ENCODE data around the gene SYNE1.

Gene SYNE1

DNA sequence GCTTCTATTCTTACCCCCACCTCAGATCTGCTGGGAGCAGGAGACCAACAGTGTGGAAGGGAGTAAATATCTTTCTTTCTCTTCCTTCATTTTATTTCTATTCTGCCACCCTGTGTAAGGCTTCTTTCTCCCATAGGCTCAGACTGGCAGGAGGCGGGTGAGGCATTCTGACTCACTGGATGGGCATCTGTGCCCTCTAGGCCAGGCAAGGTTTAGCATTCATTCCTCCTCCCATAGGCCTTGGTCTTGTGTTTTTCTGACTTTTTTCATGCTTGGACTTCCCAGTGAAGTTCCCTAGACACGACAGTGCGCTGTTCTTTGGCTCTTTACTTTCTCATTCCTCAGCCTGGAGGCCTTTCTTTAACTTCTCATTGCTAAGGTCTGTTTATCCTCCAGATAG lies 235.2 kb downstream of the SYNE1 start:
- H3K4me3 ChIP-seq (ENCODE audit: low read depth, low read length): no peak overlapping the region
- no peak for DNase-seq (ENCODE audit: low read depth)
- TF ChIP-seq, protein P1, sequence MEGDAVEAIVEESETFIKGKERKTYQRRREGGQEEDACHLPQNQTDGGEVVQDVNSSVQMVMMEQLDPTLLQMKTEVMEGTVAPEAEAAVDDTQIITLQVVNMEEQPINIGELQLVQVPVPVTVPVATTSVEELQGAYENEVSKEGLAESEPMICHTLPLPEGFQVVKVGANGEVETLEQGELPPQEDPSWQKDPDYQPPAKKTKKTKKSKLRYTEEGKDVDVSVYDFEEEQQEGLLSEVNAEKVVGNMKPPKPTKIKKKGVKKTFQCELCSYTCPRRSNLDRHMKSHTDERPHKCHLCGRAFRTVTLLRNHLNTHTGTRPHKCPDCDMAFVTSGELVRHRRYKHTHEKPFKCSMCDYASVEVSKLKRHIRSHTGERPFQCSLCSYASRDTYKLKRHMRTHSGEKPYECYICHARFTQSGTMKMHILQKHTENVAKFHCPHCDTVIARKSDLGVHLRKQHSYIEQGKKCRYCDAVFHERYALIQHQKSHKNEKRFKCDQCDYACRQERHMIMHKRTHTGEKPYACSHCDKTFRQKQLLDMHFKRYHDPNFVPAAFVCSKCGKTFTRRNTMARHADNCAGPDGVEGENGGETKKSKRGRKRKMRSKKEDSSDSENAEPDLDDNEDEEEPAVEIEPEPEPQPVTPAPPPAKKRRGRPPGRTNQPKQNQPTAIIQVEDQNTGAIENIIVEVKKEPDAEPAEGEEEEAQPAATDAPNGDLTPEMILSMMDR (IDR thresholded peaks at IDR 0.05; ENCODE audit: control insufficient read depth, extremely low read depth, insufficient read depth): no peak

DNA sequence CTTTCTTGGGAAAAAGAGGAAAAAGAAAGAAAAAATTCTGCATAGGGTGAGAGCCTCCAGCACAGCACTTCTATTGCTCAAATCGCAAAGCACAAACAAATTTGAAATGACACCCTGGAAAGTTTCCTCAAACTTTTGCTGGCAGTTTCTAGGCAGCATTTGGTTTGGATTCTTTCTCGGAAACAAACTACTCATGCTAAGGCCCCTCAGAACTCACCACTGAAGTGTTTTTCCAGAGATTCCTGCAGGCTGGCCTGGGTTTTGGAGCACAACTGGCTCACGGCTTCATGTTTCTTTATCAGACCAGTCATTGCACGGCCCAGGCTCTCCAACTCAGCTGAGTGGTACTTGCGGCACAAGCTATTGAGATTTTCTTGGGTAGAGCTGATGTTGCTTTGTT lies 237.8 kb downstream of the SYNE1 start:
- H3K4me3 ChIP-seq (ENCODE audit: low read depth, low read length): no peak overlapping the region

DNA sequence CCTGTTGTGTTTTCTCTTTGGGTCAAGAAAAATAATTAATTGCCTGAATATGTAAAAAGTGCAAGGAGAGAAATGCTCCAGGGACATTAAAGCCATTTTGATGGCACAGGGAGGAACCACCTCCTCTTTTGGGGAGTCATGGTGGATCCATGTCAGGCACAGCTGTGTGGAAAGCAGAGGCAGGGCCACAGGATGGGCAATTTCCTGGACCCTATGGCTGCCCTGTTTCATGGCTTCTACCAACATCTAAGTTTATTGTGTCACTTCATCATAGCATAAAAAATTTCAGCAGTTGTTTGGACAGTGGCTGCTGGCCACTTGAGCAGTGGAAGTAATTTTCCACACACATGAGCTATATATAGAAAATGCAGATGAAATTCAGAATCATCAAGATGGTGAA lies 238.2 kb downstream of the SYNE1 start:
- no peak for DNase-seq (ENCODE audit: low read depth)
- TF ChIP-seq, protein P1 (IDR thresholded peaks at IDR 0.05; ENCODE audit: control insufficient read depth, extremely low read depth, insufficient read depth): no peak
- H3K4me3 ChIP-seq (ENCODE audit: low read depth, low read length): no peak overlapping the region

More for the DNA sequence above, 237.8 kb downstream of the SYNE1 start:
- no peak for DNase-seq (ENCODE audit: low read depth)
- TF ChIP-seq, protein P1 (IDR thresholded peaks at IDR 0.05; ENCODE audit: control insufficient read depth, extremely low read depth, insufficient read depth): no peak

DNA sequence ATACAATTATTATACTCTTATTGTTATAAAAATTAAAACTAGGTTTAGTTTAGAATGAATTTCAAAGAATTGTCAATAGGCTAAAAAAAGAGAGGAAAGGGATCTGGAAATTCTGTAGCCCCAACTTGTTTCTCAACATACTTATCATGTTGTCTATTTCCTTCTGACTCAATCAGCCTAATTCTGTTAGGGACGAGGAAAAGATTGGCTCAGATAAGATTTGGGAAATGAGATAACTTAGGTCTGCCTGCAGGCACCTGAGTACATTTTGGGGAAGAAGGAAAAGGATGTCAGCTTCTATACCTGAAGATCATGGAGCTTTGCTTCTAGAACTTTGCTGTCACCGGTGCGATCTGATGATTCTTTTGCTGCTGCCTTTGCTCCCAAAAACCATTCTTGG lies 238.8 kb downstream of the SYNE1 start:
- TF ChIP-seq, protein P1 (IDR thresholded peaks at IDR 0.05; ENCODE audit: control insufficient read depth, extremely low read depth, insufficient read depth): no peak
- DNase-seq (ENCODE audit: low read depth): no peak

DNA sequence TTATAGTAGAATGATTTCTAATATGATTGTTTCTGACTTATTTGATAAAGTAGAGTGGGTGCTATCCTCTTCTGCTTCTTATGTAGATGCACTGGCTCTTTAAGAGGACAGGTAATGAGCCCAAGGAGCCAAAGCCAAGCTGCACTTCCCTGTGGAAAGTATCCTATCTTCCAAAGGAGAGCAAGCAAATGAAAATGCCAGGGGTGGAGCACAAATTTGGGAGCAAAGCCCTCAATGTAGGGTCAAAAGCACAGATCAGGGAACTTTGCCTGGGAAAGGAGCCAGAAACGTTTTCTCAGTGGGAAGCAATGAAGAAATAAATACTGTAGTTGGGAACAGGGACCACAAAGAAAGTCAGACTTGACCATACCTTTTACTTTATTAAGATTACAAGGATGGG lies 242.9 kb downstream of the SYNE1 start:
- no peak overlapping the region for H3K4me3 ChIP-seq (ENCODE audit: low read depth, low read length)
- DNase-seq (ENCODE audit: low read depth): no peak
- TF ChIP-seq, protein P1 (IDR thresholded peaks at IDR 0.05; ENCODE audit: control insufficient read depth, extremely low read depth, insufficient read depth): no peak

More for the DNA sequence above, 238.8 kb downstream of the SYNE1 start:
- H3K4me3 ChIP-seq (ENCODE audit: low read depth, low read length): no peak overlapping the region

DNA sequence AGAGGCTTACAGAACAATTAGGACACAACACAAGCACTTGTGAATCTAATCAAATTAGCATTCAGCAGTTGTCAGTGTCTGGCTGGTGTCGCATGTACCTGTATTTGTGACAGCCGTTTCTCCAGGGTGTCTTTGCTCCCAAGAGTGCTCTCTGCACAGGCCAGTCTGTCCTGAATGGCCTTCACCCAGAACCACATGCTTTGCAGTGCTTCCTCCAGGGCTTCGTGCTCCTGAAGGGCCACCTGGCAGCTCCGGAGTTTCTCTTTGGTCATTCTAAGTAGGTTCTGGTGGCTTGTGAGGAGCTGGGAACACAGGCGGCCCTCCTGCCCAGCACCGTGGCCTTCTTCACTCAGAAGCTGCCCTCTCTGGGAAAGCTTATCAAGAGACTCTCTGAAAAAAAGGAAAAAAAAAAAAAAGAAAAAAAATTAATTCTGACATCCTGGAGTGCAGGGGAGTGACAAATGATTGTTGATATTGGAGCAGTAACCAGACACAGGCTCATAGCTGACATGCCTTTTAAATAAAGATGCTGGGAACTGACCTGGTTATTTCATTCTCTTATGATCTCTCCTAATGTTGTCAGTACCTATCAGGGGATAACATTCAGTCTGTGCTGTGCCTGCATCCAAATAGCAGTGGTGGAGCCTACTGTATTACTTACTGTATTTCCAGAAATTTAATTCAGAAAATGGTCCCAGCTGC lies 245.8 kb downstream of the SYNE1 start:
- TF ChIP-seq, protein P1 (IDR thresholded peaks at IDR 0.05; ENCODE audit: control insufficient read depth, extremely low read depth, insufficient read depth): no peak
- no peak overlapping the region for H3K4me3 ChIP-seq (ENCODE audit: low read depth, low read length)
- DNase-seq (ENCODE audit: low read depth): no peak

DNA sequence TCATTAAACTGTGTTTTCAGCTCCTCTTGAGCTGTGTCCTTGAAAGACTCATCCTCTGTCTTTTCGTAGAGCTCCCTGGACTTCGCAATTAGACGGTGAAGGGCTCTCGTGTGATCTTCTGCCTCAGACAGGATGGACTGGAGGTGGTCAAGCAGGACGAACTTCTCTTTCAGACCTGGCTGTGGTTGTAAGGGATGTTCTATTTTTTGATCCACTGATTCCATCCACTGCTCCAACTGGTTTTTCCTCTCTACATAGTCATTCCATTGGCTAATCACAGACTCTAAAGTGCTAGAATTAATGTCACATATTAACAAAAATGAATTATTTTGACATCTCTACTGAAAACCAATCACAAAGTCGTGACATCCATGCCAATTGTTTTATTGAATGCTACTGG lies 250.1 kb downstream of the SYNE1 start:
- H3K4me3 ChIP-seq (ENCODE audit: low read depth, low read length): no peak overlapping the region
- no peak for DNase-seq (ENCODE audit: low read depth)
- TF ChIP-seq, protein P1 (IDR thresholded peaks at IDR 0.05; ENCODE audit: control insufficient read depth, extremely low read depth, insufficient read depth): no peak
